Memory B cell (primary cell): ENCODE data around the gene RABL6.
"Not testable (repeated sequence)": the region's sequence is repeated elsewhere in the genome, so short reads cannot be mapped to it uniquely, and the experiment has no call there.

Experiments used
- ATAC-seq: fragments of 150-1000 bp; cut with Tn5 transposase; 2 replicates; pipeline ENCODE4 v1.10.0; 2021; ENCODE audit warnings: low read depth, mild to moderate bottlenecking, moderate library complexity
- DNase-seq, 2 donors: peaks; one replicate each; pipeline ENCODE4 v3.0.0; 2022; ENCODE audit warnings: low spot score in 2 of 2
- H3K27ac Mint-ChIP-seq: one replicate; pipeline ENCODE4 v1.8.0; 2022; ENCODE audit warnings: mild to moderate bottlenecking, moderate library complexity, mixed read lengths
- H3K27me3 Mint-ChIP-seq: one replicate; pipeline ENCODE4 v1.8.0; 2022; ENCODE audit warnings: mixed read lengths
- H3K36me3 Mint-ChIP-seq: one replicate; pipeline ENCODE4 v1.8.0; 2022; ENCODE audit warnings: mild to moderate bottlenecking, mixed read lengths
- H3K4me1 Mint-ChIP-seq: one replicate; pipeline ENCODE4 v1.8.0; 2022; ENCODE audit warnings: mixed read lengths
- H3K4me3 Mint-ChIP-seq: one replicate; pipeline ENCODE4 v1.8.0; 2022; ENCODE audit warnings: mild to moderate bottlenecking, moderate library complexity, mixed read lengths
- H3K9me3 Mint-ChIP-seq: one replicate; pipeline ENCODE4 v1.8.0; 2022; ENCODE audit warnings: mixed read lengths

Gene RABL6

GRCh38 chr9:136860933-136861873 lies 53.5 kb downstream of the RABL6 start:
- Mint-ChIP-seq H3K27me3 (no peaks in the 10 kb centered on the region), H3K27ac (no peak overlapping the region), H3K9me3 (no peaks in the 10 kb centered on the region), H3K4me3 (no peak overlapping the region), H3K4me1 (peaks cover 12% of the 10 kb centered on the region), H3K36me3 (peaks cover 8% of the 10 kb centered on the region)
- no peak for ATAC-seq
- no peak for DNase-seq

GRCh38 chr9:136861874-136862457 lies 54.2 kb downstream of the RABL6 start:
- no peak overlapping the region for H3K4me3 Mint-ChIP-seq
- ATAC-seq (no peak), DNase-seq (no peak)
- H3K27ac Mint-ChIP-seq: no peak overlapping the region
- H3K36me3 Mint-ChIP-seq: peaks cover 8% of the 10 kb centered on the region
- no peaks in the 10 kb centered on the region for H3K27me3 Mint-ChIP-seq
- H3K9me3 Mint-ChIP-seq: no peaks in the 10 kb centered on the region
- peaks cover 12% of the 10 kb centered on the region for H3K4me1 Mint-ChIP-seq

- Mint-ChIP-seq H3K9me3 (no peaks in the 10 kb centered on the region), H3K27ac (no peak overlapping the region), H3K27me3 (no peaks in the 10 kb centered on the region), H3K36me3 (peaks cover 8% of the 10 kb centered on the region), H3K4me1 (peaks cover 12% of the 10 kb centered on the region), H3K4me3 (no peak overlapping the region)
- ATAC-seq: no peak
- no peak for DNase-seq
Observed at GRCh38 chr9:136862849-136863622, 55.3 kb downstream of the RABL6 start.

GRCh38 chr9:136863623-136864273 lies 56.0 kb downstream of the RABL6 start:
- Mint-ChIP-seq H3K9me3 (no peaks in the 10 kb centered on the region), H3K36me3 (peaks cover 8% of the 10 kb centered on the region), H3K4me1 (peaks cover 12% of the 10 kb centered on the region), H3K4me3 (no peak overlapping the region), H3K27ac (no peak overlapping the region), H3K27me3 (no peaks in the 10 kb centered on the region)
- ATAC-seq (no peak), DNase-seq (no peak)

GRCh38 chr9:136865041-136865767 lies 57.5 kb downstream of the RABL6 start:
- Mint-ChIP-seq H3K9me3 (no peaks in the 10 kb centered on the region), H3K36me3 (peaks cover 8% of the 10 kb centered on the region), H3K4me1 (peaks cover 12% of the 10 kb centered on the region), H3K27me3 (no peaks in the 10 kb centered on the region), H3K4me3 (peak overlapping the region; percentile 97), H3K27ac (peak overlapping the region; percentile 92)
- no peak for ATAC-seq
- DNase-seq: no peak

- no peak for DNase-seq
- H3K9me3 Mint-ChIP-seq: no peaks in the 10 kb centered on the region
Observed at GRCh38 chr9:136865768-136866103, 58.0 kb downstream of the RABL6 start.

GRCh38 chr9:136866898-136867421 lies 59.2 kb downstream of the RABL6 start:
- H3K27me3 Mint-ChIP-seq, ATAC-seq, H3K27ac Mint-ChIP-seq, DNase-seq, H3K9me3 Mint-ChIP-seq, H3K36me3 Mint-ChIP-seq: not testable (repeated sequence)
- Mint-ChIP-seq H3K4me1 (peaks cover 12% of the 10 kb centered on the region), H3K4me3 (peak overlapping the region; percentile 77)

More at GRCh38 chr9:136865768-136866103, 58.0 kb downstream of the RABL6 start:
- peak; percentile 3 for ATAC-seq
- Mint-ChIP-seq H3K27ac (peak overlapping the region; percentile 92), H3K4me1 (peaks cover 12% of the 10 kb centered on the region), H3K36me3 (peaks cover 8% of the 10 kb centered on the region), H3K4me3 (peak overlapping the region; percentile 97), H3K27me3 (no peaks in the 10 kb centered on the region)

GRCh38 chr9:136867480-136867879 lies 59.7 kb downstream of the RABL6 start:
- Mint-ChIP-seq H3K27ac (no peak overlapping the region), H3K4me1 (peaks cover 10% of the 10 kb centered on the region), H3K9me3 (no peaks in the 10 kb centered on the region), H3K4me3 (peak overlapping the region; percentile 21), H3K36me3 (peaks cover 5% of the 10 kb centered on the region), H3K27me3 (no peaks in the 10 kb centered on the region)
- DNase-seq: no peak
- no peak for ATAC-seq

- H3K4me3 Mint-ChIP-seq: no peak overlapping the region
- DNase-seq (no peak), ATAC-seq (no peak)
- H3K27ac Mint-ChIP-seq: no peak overlapping the region
- H3K4me1 Mint-ChIP-seq: peaks cover 10% of the 10 kb centered on the region
- H3K36me3 Mint-ChIP-seq: peaks cover 5% of the 10 kb centered on the region
- H3K9me3 Mint-ChIP-seq: no peaks in the 10 kb centered on the region
- no peaks in the 10 kb centered on the region for H3K27me3 Mint-ChIP-seq
Observed at GRCh38 chr9:136867917-136868316, 60.2 kb downstream of the RABL6 start.

GRCh38 chr9:136868644-136869043 lies 60.9 kb downstream of the RABL6 start:
- H3K27ac Mint-ChIP-seq: no peak overlapping the region
- H3K9me3 Mint-ChIP-seq: no peaks in the 10 kb centered on the region
- H3K4me1 Mint-ChIP-seq: peaks cover 10% of the 10 kb centered on the region
- ATAC-seq: no peak
- peaks cover 2% of the 10 kb centered on the region for H3K36me3 Mint-ChIP-seq
- H3K27me3 Mint-ChIP-seq: no peaks in the 10 kb centered on the region
- DNase-seq: no peak
- H3K4me3 Mint-ChIP-seq: peak overlapping the region; percentile 46

GRCh38 chr9:136869611-136870010 lies 61.9 kb downstream of the RABL6 start:
- H3K4me3 Mint-ChIP-seq, H3K27ac Mint-ChIP-seq, H3K27me3 Mint-ChIP-seq, DNase-seq, H3K4me1 Mint-ChIP-seq, H3K9me3 Mint-ChIP-seq, H3K36me3 Mint-ChIP-seq, ATAC-seq: not testable (repeated sequence)

- no peaks in the 10 kb centered on the region for H3K36me3 Mint-ChIP-seq
Observed at GRCh38 chr9:136875155-136875554, 67.4 kb downstream of the RABL6 start.

GRCh38 chr9:136876476-136876875 lies 68.7 kb downstream of the RABL6 start:
- Mint-ChIP-seq H3K4me3 (no peak overlapping the region), H3K27ac (no peak overlapping the region), H3K9me3 (no peaks in the 10 kb centered on the region), H3K4me1 (peaks cover 3% of the 10 kb centered on the region), H3K36me3 (no peaks in the 10 kb centered on the region), H3K27me3 (no peaks in the 10 kb centered on the region)
- DNase-seq: no peak
- no peak for ATAC-seq

More at GRCh38 chr9:136875155-136875554, 67.4 kb downstream of the RABL6 start:
- Mint-ChIP-seq H3K4me3 (no peak overlapping the region), H3K27me3 (no peaks in the 10 kb centered on the region), H3K27ac (no peak overlapping the region), H3K9me3 (no peaks in the 10 kb centered on the region), H3K4me1 (no peaks in the 10 kb centered on the region)
- DNase-seq (no peak), ATAC-seq (no peak)
